Stimulated activated CD8-positive, alpha-beta memory T cell treated with anti-CD3 and anti-CD28 coated beads, Interleukin-7, amount 100 ng/mL, for 24 hours (primary cell): Measurements from ENCODE around the gene SMC6.

Experiments used
- DNase-seq: peaks from one replicate; pipeline ENCODE4 v3.0.0-alpha.2; 2020; ENCODE audit warnings: low read depth

The SMC6 gene

DNA sequence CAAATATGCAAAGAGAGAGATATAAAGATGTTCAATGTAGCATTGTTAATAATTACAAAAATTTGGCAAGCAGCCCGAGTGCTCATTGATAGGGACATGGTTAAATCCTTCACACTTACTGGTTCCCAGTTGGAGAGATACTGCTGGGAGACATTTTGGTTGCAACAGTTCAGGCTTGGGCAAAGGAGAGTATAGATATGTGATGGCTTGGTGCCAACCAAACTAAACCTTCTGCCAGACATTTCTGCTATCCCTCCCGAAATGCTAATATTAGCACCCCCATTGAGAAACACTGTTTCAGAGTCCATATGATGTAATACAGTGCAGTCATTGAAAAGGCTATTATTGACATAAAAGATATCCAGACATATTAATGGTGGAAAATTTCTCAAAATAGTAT, 11.8 kb upstream of the SMC6 start:
- no peak for DNase-seq

DNA sequence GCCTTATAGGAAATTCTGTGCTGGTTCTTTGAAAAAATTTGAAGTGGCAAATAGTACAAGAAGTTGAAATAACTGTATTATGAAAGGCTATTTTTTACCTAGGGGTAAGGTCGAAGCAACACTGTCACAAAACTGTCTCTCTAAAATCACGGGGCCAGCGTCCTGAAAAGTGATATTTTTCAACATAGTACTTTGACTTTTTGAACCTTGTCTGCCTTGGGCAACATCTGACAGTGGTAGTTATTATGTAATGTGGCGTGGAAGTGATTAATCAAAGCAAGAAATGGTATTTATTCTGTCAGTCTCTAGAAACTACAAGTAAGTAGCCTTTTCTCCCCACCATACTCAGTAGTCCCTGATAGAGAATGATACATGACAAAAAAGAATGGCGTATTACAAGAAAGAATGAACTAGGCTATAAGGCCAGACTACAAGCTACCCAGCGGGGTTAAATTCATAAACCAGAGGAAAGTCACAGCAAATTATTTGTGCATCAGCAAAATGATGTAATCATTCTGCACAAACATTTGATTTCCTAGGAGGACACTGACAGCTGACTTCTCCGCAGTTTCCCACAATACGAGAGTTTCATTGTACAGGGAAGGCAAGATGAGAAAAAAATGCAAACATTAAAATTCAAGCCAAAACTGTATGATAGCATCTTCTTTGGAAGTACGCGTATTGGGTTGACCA, 10.2 kb upstream of the SMC6 start:
- DNase-seq, result no peak

DNA sequence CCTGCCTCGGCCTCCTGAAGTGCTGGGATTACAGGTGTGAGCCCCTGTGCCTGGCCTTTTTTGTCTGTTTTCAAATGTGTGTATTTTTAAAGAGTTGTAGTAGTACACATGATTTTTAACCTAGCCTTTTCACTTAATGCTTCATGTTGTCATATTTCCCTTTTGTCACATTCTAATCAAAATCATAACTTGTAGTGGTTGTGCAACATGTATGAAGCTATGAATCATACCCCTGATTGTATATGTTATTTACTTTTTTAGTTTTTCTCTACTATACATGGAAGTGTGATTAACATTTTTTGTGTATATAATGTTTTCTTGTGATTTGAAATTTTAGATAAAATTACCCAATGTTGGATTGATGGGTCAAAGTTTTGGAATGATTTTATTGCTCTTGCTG, 8.8 kb upstream of the SMC6 start:
- no peak for DNase-seq

DNA sequence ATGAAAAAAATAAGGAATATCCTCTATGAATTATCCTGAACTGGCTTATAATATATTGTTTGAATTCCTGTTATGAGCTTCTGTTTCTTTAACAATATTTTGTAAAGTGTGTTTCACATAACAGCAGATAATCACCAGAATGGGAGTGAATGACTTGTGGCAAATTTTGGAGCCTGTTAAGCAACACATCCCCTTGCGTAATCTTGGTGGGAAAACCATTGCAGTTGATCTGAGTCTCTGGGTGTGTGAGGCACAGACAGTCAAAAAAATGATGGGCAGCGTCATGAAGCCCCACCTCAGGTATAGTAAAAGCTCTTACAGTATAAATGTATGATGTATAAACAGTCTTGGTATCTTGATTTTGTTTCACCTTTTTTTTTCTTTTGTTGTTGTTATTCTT, 6.2 kb upstream of the SMC6 start:
- DNase-seq, result no peak

GRCh38 chr2:17758118-17758517, 4.5 kb upstream of the SMC6 start:
- DNase-seq, result no peak

GRCh38 chr2:17757321-17757720, 3.7 kb upstream of the SMC6 start:
- no peak for DNase-seq

DNA sequence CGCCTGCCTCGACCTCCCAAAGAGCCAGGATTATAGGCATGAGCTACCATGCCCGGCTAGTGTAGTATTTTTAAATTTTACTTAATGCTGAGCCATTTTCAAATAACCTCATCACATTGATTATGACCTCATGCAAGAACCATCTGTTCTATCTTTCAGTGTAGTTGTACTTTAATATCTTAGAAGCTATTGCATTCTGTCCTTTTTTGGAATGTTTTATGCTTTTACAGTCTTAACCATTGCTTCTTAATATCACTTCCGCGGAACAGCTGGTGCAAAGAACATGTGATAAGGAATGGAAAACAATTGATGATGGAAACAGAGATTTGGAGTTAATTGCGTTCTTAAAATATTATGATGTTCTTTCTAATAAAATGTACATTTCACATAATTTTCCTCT, 3.1 kb upstream of the SMC6 start:
- no peak for DNase-seq

GRCh38 chr2:17754773-17755425, 1.3 kb upstream of the SMC6 start:
- DNase-seq, result no peak

- peak; percentile 3 for DNase-seq
Observed at GRCh38 chr2:17752892-17753802, 463 bp downstream of the SMC6 start.

- no peak for DNase-seq
Observed at GRCh38 chr2:17752246-17752645, 1.4 kb downstream of the SMC6 start.

DNA sequence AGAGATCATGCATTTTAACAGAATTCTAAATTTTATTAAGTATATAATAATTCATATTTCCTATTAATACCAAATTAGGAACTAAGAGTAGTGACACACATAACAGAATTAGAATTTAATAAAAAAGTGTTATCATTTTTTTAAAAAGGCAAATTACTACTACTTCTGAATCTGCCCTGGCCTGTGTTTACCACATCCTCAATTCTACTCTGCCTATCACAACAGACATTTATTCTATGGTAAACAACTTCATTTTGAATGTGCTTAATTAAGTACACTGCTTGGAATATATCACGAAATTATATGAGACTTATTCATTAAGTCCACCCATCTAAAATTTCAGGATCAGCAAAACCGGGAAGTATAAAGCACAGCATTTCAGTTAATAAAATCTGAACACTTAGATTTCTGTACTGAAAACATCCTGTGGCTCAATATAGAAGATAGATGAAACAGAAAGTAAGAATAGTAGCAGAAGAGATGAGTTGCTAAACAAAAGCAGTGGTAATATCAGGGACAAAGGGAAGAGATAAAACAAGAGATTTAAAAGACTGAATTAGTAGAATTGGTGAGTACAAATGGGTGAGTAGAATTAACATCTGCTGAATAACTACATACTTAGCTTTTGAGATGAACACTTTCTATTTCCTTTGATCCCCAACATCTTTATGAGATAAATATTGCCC, 3.7 kb downstream of the SMC6 start:
- no peak for DNase-seq

GRCh38 chr2:17748745-17749144, 4.9 kb downstream of the SMC6 start:
- no peak for DNase-seq

DNA sequence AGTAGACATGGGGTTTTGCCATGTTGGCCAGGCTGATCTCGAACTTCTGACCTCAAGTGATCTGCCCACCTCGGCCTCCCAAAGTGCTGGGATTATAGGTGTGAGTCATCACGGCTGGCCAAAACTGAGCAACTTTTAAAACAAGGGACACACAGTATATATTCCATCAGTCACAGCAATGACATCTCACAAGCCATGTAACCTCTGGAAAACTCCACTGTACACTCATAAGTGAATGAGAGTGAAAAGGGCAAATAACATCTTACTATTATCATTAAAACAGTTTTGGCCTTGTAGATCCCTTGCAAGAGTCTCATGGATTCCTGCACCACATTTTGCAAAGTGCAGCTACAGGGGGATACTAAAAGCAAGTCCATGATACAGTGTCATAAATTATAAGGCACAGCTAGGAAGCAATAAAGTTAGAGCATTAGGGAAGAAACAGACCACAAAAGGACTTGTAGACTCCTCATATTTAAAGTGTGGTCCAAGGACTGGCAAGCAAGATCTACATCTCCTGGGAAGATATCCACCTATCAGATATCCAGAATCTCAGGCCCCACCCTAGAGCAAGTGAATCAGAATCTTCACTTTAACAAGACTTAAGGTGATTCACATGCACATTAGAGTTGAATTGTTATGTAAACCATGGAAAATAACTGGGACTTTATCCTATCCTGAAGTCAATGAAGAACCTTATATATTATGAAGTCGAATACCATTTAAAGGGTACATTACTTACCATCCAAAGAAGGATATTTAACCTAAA, 5.7 kb downstream of the SMC6 start:
- no peak for DNase-seq

- DNase-seq, result no peak
Observed at GRCh38 chr2:17740203-17740602, 13.4 kb downstream of the SMC6 start.

GRCh38 chr2:17736989-17737388, 16.6 kb downstream of the SMC6 start:
- no peak for DNase-seq

GRCh38 chr2:17735864-17736263, 17.7 kb downstream of the SMC6 start:
- DNase-seq, result no peak

DNA sequence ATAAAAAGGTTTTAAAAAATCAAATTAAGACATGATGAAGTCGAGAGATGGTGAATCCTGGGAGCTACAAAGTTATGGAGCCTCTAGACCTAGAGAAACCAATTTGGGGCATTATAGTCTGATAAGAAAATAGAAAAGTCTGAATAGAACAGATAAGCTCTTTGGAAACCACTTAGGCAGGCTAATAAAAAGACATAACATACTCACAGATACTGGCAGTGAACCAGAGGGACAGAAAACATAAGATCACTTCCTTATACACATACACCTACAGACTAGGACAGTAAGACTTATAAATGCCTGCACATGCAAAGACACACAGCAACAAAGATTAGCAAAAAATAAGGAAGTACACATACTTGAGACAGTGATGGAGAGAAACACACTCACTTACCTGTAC, 20.0 kb downstream of the SMC6 start:
- no peak for DNase-seq

- DNase-seq, result no peak
Observed at GRCh38 chr2:17729880-17730279, 23.7 kb downstream of the SMC6 start.

DNA sequence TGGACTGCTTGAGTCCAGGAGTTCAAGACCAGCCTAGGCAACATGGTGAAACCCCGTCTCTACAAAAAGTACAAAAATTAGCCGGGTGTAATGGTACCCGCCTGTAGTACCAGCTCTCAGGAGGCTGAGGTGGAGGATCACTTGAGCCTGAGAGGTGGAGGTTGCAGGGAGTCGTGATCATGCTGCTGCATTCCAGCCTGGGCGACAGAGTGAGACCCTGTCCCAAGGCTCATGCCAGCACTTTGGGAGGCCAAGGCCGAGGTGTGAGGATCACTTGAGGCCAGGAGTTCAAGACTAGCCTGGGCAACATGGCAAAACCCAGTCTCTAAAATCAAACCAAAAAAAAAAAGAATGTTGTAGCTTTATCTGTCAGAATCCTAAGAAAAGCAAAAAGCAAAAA, 25.4 kb downstream of the SMC6 start:
- no peak for DNase-seq

GRCh38 chr2:17719562-17720371, 33.8 kb downstream of the SMC6 start:
- no peak for DNase-seq

DNA sequence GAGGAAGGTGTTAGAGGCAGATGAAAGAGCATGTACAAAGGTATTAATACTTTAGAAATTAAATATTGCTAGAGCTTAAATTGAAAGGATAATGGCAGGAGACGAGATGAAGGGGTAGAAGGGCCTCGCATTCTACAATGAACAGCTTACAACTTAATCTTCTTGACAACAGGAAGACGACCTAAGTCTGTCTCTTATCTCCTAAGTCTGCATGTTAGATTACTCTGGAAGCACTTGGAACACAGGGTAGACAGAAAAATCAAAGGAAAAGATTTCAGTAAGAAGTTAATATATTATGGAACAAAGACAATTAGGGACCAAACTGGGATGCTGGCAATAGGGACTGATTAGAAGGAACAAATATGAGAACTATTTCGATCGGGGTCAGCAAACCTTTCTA, 34.9 kb downstream of the SMC6 start:
- no peak for DNase-seq
